Measurements from ENCODE around the gene ID4.
A peak's percentile ranks its signal among the peaks of the same experiment; 100 is the strongest.

The ID4 gene

DNA sequence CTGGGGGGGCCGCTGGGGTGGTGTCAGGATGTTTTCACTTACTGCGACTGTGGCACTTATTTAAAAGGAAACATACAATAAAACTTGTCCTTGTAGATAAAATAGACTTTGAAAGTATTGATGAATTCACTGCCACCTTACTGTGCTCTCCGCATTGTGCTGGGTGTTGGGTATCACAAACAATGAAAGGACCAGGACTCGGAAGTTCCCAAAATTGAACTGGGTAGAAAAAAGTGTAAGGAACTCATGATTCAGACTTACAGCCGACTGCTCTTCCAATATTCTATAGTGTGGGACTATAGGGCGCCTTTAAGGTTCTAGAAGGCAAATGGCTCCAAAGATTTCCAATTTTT, 32.1 kb upstream of the ID4 start:
- Histone ChIP-seq H3K4me1 (ENCODE audit: control insufficient read depth, insufficient read depth, low read length) (peaks cover 4% of the 10 kb centered on the region; the same call in 1 of the 2 replicates), H3K4me3 (ENCODE audit: low read depth, low read length) (peak overlapping the region; percentile 53), H3K9me3 (ENCODE audit: control insufficient read depth, insufficient read depth, low read depth, low read length) (no peaks in the 10 kb centered on the region), H3K27ac (ENCODE audit: extremely low read depth, low read depth, low read length) (peak overlapping the region; percentile 75), H3K36me3 (ENCODE audit: control insufficient read depth in 2 of 2, insufficient read depth in 1 of 2, low read length in 2 of 2) (no peaks in the 10 kb centered on the region)
- CTCF ChIA-PET, result interaction anchor here (0.7 kb wide), 1 partner anchor 647 kb away, joined by 4 read pairs; no protein-coding TSS in a partner anchor
- no peak for TF ChIP-seq SETDB1 (IDR thresholded peaks at IDR 0.05; ENCODE audit: insufficient read length, low read length)
- TF ChIP-seq ZNF830 (tag by site-specific recombination; IDR thresholded peaks at IDR 0.05; ENCODE audit: low read depth), result no peak
- TF ChIP-seq ZNF76 (tag by site-specific recombination; IDR thresholded peaks at IDR 0.05; ENCODE audit: borderline replicate concordance, low read depth), result no peak
- no peak for TF ChIP-seq TRIM28 (IDR thresholded peaks at IDR 0.05; ENCODE audit: borderline replicate concordance, low read length)
- no peak for TF ChIP-seq ZNF530 (tag by site-specific recombination; IDR thresholded peaks at IDR 0.05; ENCODE audit: low read depth)
- TF ChIP-seq ZNF16 (tag by site-specific recombination; IDR thresholded peaks at IDR 0.05; ENCODE audit: low read depth), result no peak
- TF ChIP-seq, protein P1, sequence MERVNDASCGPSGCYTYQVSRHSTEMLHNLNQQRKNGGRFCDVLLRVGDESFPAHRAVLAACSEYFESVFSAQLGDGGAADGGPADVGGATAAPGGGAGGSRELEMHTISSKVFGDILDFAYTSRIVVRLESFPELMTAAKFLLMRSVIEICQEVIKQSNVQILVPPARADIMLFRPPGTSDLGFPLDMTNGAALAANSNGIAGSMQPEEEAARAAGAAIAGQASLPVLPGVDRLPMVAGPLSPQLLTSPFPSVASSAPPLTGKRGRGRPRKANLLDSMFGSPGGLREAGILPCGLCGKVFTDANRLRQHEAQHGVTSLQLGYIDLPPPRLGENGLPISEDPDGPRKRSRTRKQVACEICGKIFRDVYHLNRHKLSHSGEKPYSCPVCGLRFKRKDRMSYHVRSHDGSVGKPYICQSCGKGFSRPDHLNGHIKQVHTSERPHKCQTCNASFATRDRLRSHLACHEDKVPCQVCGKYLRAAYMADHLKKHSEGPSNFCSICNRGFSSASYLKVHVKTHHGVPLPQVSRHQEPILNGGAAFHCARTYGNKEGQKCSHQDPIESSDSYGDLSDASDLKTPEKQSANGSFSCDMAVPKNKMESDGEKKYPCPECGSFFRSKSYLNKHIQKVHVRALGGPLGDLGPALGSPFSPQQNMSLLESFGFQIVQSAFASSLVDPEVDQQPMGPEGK (tag by site-specific recombination; IDR thresholded peaks at IDR 0.05), result no peak
- no peak for TF ChIP-seq ZNF114 (tag by site-specific recombination; IDR thresholded peaks at IDR 0.05)
- no peak for TF ChIP-seq ZSCAN30 (tag by site-specific recombination; IDR thresholded peaks at IDR 0.05)
- TF ChIP-seq, protein P2, sequence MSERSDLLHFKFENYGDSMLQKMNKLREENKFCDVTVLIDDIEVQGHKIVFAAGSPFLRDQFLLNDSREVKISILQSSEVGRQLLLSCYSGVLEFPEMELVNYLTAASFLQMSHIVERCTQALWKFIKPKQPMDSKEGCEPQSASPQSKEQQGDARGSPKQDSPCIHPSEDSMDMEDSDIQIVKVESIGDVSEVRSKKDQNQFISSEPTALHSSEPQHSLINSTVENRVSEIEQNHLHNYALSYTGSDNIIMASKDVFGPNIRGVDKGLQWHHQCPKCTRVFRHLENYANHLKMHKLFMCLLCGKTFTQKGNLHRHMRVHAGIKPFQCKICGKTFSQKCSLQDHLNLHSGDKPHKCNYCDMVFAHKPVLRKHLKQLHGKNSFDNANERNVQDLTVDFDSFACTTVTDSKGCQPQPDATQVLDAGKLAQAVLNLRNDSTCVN (tag by site-specific recombination; optimal IDR thresholded peaks at IDR 0.05), result no peak
- TF ChIP-seq, protein P3, sequence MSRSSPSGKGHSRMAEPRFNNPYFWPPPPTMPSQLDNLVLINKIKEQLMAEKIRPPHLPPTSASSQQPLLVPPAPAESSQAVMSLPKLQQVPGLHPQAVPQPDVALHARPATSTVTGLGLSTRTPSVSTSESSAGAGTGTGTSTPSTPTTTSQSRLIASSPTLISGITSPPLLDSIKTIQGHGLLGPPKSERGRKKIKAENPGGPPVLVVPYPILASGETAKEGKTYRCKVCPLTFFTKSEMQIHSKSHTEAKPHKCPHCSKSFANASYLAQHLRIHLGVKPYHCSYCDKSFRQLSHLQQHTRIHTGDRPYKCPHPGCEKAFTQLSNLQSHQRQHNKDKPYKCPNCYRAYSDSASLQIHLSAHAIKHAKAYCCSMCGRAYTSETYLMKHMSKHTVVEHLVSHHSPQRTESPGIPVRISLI (tag by site-specific recombination; IDR thresholded peaks at IDR 0.05), result no peak
- no peak for TF ChIP-seq ZEB2 (tag by site-specific recombination; IDR thresholded peaks at IDR 0.05)
- TF ChIP-seq ZNF341 (tag by site-specific recombination; IDR thresholded peaks at IDR 0.05; ENCODE audit: low read depth), result no peak
- no peak for TF ChIP-seq ZNF514 (tag by site-specific recombination; IDR thresholded peaks at IDR 0.05)
- no peak for TF ChIP-seq ZNF121 (tag by site-specific recombination; IDR thresholded peaks at IDR 0.05)
- no peak for TF ChIP-seq GLIS1 (tag by site-specific recombination; IDR thresholded peaks at IDR 0.05)
- POLR2A ChIA-PET, result interaction anchor here (0.6 to 6.5 kb wide), 6 partner anchors 28 to 339 kb away, joined by 3 to 148 read pairs (median 4); partner anchors contain the start of gene ID4

DNA sequence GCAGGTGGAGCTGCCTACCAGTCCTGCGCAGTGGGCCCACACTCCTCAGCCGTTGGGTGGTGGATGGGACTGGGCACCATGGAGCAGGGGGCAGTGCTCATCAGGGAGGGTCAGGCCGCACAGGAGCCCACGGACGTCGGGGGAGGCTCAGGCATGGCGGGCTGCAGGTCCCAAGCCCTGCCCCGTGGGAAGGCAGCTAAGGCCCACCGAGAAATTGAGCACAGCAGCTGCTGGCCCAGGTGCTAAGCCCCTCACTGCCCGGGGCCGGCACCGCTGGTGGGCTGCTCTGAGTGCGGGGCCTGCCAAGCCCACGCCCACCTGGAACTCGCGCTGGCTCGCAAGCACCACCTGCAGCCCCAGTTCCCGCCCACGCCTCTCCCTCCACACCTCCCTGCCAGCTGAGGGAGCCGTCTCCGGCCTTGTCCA, 30.2 kb upstream of the ID4 start:
- POLR2A ChIA-PET, result interaction anchor here (6.5 kb wide), 1 partner anchor 31 kb away, joined by 148 read pairs; the partner anchor contains the start of gene ID4
- peaks cover 4% of the 10 kb centered on the region; the same call in 1 of the 2 replicates for H3K4me1 ChIP-seq (ENCODE audit: control insufficient read depth, insufficient read depth, low read length)
- no peak overlapping the region for H3K27ac ChIP-seq (ENCODE audit: extremely low read depth, low read depth, low read length)
- CTCF ChIA-PET, result no interaction called here
- H3K4me3 ChIP-seq (ENCODE audit: low read depth, low read length), result no peak overlapping the region
- H3K36me3 ChIP-seq (ENCODE audit: control insufficient read depth in 2 of 2, insufficient read depth in 1 of 2, low read length in 2 of 2), result no peaks in the 10 kb centered on the region
- H3K9me3 ChIP-seq (ENCODE audit: control insufficient read depth, insufficient read depth, low read depth, low read length), result no peaks in the 10 kb centered on the region
- peak; percentile 30; the same call in 1 of the 2 replicates for TF ChIP-seq EGR2 (tag by site-specific recombination; IDR thresholded peaks at IDR 0.05; ENCODE audit: low read depth)
- no peak for TF ChIP-seq HOXD13 (CRISPR knock-in tag; IDR thresholded peaks at IDR 0.05; ENCODE audit: borderline replicate concordance)
- no peak for TF ChIP-seq ZNF37A (tag by site-specific recombination; IDR thresholded peaks at IDR 0.05)
- no peak for TF ChIP-seq ZNF184 (tag by site-specific recombination; IDR thresholded peaks at IDR 0.05)
- TF ChIP-seq ZNF791 (tag by site-specific recombination; IDR thresholded peaks at IDR 0.05), result no peak
